ENCODE measurements around the gene KCTD2.
"Not testable (repeated sequence)": the region's sequence is repeated elsewhere in the genome, so short reads cannot be mapped to it uniquely, and the experiment has no call there.

KCTD2 gene

DNA sequence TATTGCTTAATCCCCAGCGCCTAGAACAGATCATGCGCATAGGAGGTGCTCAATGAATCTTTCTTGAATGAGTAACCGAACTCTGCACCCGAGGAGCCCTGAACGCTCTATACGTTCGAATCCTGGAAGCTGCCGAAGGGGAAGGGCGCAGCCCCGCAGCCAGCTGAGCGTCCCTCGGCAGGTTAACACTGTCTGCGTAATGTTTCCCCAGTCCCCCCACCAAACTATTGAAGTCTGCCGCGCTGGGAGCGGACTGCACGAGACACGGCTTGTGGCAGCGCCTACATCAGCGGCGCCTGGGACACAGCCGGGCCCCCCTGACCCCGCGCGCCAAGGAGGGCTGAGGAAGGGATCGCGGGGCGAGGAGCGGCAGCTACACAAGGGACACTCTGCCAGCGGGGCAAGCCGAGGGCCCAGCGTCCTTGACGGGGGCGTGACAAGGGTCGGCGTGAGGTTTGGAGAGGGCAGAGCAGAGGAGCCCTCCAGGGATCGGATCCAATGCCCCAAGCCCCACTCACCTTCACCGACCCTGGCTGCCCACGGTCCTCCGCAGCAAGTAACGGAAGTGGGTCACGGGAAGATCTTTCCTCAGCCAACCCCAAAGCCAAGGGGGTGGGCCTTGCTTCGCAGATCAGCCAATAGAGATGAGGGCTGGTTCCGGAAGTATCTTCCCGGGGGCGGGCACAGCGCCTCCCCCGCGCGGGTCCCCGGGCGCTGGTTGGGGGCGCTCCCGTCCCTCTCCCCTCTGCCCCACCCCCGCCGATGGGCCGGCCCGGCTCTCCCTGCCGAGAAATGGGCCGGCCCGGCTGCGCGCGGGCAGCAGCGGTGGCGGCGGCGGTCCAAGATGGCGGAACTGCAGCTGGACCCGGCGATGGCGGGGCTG, at the start of gene KCTD2, which contains the start of gene ATP5PD:
Gene KCTD2, plus strand, starts transcription at position 819 of the 883 bp plus-strand sequence. Its CDS starts 26 bp downstream, at position 845.
Gene ATP5PD, minus strand, starts transcription at position 563 of the 883 bp plus-strand sequence. CDS start 4,319 bp downstream, outside the sequence.
- DNase-seq: peak; percentile 94

- DNase-seq: no peak
Measured at GRCh38 chr17:74998783-74999182, 48.2 kb upstream of the KCTD2 start.

DNA sequence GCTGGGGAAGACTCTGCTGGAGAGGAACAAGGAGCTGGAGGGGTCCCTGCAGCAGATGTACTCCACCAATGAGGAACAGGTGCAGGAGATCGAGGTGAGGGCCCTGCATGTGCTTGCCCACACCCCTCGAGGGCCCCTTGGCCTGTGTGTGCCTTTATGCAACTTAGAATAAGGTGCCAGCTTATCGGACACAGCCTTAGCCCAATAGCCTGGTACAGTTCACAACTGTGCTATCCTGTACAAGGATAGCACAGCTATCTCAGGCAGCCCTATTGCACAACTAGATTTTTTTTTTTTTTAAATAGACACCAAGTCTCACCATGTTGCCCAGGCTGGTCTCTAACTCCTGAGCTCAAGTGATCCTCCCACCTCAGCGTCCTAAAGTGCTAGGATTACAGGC, 47.5 kb upstream of the KCTD2 start:
- DNase-seq: no peak

DNA sequence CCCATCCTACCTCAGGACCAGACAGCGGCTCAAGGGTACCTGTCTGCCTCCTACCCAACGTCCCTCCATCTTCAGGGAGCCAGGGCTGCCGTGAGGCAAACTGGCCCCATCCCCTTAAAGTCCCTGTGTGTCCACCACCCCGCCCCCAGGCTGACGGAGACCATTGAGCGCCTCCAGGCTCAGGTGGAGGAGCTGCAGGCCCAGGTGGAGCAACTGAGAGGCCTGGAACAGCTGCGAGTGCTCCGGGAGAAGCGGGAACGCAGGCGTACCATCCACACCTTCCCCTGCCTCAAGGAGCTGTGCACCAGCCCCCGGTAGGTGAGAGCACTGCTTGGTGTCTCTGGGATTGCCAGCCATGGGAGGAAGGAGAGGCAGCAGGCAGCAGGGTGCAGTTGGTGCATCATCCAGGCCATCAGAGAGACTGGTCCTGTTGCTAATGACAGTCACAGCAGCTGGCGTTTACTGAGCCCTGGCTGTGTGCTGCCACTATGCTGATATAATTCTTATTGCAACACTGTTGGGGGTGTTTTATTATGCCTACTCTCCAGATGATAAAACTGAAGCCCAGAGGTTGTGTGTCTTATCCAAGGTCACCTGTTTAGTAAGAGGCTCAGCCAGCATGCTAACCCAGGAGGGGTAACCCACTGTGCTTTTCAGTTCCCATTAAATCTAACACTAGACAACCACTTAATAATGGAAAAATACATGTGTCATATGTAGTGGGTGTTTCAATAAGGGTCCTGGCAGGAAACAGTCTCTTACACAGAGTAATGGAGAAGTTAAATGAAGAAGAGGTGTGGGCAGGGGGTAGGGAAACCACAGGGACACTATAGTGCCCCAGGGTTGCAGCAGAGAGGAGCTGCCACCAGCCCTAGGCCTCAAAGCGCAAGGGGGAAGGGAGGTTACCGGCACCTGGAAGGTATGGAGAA, 44.8 kb upstream of the KCTD2 start:
- DNase-seq: no peak

GRCh38 chr17:75003070-75003956, 43.7 kb upstream of the KCTD2 start:
- DNase-seq: no peak

DNA sequence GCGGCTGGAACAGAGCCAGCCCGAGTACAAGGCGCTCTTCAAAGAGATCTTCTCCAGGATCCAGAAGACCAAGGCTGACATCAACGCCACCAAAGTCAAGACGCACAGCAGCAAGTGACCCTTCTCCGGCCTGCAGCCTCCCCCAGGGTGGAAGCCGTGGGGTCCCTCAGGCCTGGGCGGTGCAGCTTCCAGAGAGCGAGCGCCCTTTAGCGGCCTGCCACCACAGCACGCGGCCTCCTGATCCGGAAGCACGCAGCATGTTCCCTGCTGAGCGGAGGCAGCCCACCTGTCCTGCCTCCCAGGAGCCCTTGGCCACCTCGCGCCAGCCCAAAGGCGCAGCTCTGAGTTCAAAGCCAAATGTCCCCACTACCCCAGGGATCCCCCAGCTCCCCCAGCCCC, 43.1 kb upstream of the KCTD2 start:
- DNase-seq: no peak

- DNase-seq: no peak
Measured at GRCh38 chr17:75004371-75004770, 42.7 kb upstream of the KCTD2 start.

- DNase-seq: no peak
Measured at GRCh38 chr17:75005291-75005690, 41.7 kb upstream of the KCTD2 start.

DNA sequence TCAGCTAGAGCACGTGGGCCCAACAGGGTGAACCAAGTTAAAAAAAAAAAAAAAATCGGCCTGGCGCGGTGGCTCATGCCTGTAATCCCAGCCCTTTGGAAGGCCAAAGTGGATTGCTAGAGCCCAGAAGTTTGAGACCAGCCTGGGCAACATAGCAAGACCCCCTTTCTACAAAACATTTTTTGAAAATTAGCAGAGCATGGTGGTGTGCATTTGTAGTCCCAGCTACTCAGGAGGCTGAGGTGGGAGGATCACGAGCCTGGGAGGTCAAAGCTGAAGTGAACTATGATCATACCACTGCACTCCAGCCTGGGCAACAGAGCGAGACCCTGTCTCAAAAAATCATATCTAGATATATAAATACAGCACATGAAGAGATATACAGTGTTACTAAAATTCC, 40.9 kb upstream of the KCTD2 start:
- DNase-seq: not testable (repeated sequence)

- no peak for DNase-seq
Measured at GRCh38 chr17:75006653-75007052, 40.4 kb upstream of the KCTD2 start.

GRCh38 chr17:75008373-75008772, 38.7 kb upstream of the KCTD2 start:
- DNase-seq: no peak

DNA sequence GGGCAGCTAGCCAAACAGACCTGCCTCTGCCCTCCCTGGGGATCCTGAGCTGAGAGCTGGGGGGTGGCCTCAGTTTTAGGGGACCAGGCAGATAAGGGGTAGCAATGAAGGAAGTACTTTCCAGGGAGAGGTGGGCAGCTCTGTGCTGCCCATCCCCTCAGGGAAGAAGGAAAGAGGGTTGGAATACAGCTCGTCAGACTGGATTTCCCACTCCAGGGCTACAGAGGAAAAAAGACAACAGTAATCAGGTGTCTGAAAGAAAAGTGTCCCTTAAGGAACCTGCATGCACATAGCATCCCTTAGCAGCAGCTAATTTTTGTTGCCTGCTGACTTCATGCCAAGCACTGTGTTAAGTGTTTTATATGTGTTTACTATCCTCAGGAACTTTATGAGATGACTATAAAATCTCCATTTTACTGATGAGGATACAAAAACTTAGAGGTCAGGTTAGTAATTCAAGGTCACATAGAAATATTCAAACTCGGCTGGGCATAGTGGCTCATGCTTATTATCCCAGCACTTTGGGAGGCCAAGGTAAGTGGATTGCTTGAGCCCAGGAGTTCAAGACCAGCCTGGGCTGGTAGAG, 37.8 kb upstream of the KCTD2 start:
- no peak for DNase-seq

GRCh38 chr17:75010683-75011400, 36.2 kb upstream of the KCTD2 start:
- DNase-seq: peak; percentile 76

DNA sequence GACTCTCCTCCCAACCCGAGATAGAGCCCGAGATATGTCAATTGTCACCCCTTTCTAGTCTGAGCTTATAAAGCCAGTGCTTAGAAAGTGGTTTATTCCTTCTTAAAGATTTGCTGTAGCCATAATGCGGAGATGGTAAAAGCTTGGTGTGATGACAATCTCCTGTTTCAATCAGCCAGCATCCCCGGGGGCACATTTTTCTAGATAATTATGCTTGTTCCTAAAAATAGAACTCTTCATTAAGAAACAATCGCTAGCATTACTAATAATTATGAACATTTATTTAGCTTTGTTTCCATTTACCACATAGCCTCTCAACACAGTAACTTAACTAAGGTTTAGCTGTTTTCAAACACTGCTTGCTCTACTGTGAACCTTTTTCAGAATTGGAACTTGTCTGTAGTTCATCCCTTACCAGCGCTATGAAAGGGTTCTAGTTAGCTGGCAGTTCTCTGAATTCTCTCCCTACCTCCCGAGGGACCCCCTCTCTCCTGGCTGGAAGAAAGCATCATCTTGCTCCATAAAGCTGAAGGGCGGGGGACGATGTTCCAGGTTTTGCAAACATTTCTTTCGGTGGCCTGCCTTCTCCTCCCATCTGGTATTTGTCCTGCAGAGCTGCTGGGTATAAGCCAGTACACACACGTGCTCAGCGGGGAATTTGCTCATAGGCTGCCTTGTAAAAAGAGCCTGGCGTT, 35.5 kb upstream of the KCTD2 start:
- peak; percentile 74 for DNase-seq

- DNase-seq: no peak
Measured at GRCh38 chr17:75012096-75012345, 35.0 kb upstream of the KCTD2 start.

DNA sequence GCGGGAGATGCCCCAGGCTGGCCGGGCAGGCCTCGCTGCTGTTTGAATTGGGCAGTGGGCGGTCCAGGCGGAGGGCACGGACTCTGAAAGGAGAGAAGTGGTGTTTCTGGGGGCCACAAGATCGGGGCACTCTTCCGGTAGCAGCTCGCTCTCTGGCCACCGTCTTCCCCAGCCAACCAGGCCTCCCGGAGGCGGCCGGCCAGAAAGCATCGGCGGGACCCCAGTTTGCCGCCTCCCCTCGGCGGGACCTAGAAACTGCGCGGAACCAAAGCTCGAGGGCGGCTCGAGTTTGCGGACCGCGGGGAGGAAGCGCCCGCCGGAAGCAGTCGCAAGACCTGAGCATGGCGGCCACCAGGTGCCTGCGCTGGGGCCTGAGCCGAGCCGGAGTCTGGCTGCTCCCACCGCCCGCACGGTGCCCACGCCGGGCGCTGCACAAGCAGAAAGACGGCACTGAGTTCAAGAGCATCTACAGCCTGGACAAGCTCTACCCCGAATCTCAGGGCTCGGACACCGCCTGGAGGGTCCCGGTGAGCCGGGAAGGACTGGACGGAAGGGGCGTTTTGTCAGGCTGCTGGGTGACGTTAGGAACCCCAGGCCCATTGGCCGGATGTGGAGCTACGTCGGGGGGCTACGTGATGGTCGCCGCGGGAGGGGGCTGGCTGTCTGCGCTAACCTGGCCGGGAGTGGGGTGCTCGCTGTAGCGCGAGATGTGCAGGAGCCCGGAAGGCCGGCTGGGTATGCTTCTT, 34.5 kb upstream of the KCTD2 start, which contains the start of gene MRPL58:
Gene MRPL58, plus strand, starts transcription at position 325 of the 746 bp plus-strand sequence. Its CDS starts 17 bp downstream, at position 342.
- DNase-seq: peak; percentile 73

GRCh38 chr17:75013092-75013559, 33.9 kb upstream of the KCTD2 start:
- DNase-seq: no peak

GRCh38 chr17:75019146-75019545, 27.9 kb upstream of the KCTD2 start:
- DNase-seq: no peak

DNA sequence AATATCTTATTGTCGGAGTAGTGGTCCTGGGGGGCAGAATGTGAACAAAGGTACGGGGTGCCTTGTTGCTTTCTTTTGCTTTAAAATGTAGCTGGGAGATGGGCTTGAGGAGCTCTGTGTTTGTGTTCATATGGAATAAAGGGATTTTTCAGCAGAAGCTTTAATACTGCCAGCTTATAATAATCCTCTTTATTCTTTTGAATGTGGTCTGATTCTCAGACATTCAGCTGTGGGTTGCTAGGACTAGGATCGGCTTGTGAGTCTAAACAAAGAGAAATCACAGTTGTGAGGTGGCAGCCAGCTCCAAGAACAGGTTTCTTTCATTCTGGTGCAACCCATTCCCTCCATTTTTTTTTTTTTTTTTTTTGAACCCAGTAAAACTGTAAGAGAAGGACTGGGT, 27.3 kb upstream of the KCTD2 start:
- no peak for DNase-seq
